Endodermal cell (in vitro differentiated cells): ENCODE data around the gene GATA3. TPM values are rescaled to one million over a fixed set of nuclear protein-coding genes. Genes with fewer than 3 reads are reported as not detected.

Experiments
- DNase-seq: peaks from one replicate; pipeline ENCODE4 v3.0.0-alpha.2; 2017
- H3K27ac ChIP-seq: 2 replicates; pipeline ENCODE4 v1.5.1; 2013; ENCODE audit warnings: mild to moderate bottlenecking, low read depth, low read length, moderate library complexity
- H3K27me3 ChIP-seq: 2 replicates; pipeline ENCODE4 v1.6.1; 2013; ENCODE audit warnings: mild to moderate bottlenecking, low read length, moderate library complexity; ENCODE audit not compliant: insufficient read depth, control insufficient read depth, poor library complexity, severe bottlenecking
- H3K36me3 ChIP-seq: 2 replicates; pipeline ENCODE4 v1.7.0; 2013; ENCODE audit warnings: mild to moderate bottlenecking, low read length, moderate library complexity; ENCODE audit not compliant: control insufficient read depth, insufficient read depth
- H3K4me1 ChIP-seq: one replicate; pipeline ENCODE4 v1.7.0; 2013; ENCODE audit warnings: low read length; ENCODE audit not compliant: control insufficient read depth, insufficient read depth
- H3K4me3 ChIP-seq: 2 replicates; pipeline ENCODE4 v1.5.1; 2013; ENCODE audit warnings: mild to moderate bottlenecking, low read length, moderate library complexity
- H3K9ac ChIP-seq: 2 replicates; pipeline ENCODE4 v1.6.1; 2013; ENCODE audit warnings: mild to moderate bottlenecking, low read length, moderate library complexity; ENCODE audit not compliant: poor library complexity, severe bottlenecking; ENCODE audit errors: extremely low read depth
- H3K9me3 ChIP-seq: 2 replicates; pipeline ENCODE4 v1.6.1; 2013; ENCODE audit warnings: mild to moderate bottlenecking, low read length, moderate library complexity; ENCODE audit not compliant: control insufficient read depth
- H3K27ac Mint-ChIP-seq: 2 replicates; pipeline ENCODE4 v1.8.0; 2020; ENCODE audit warnings: mixed read lengths
- H3K27me3 Mint-ChIP-seq: 2 replicates; pipeline ENCODE4 v1.8.0; 2021; ENCODE audit warnings: mild to moderate bottlenecking, mixed read lengths; ENCODE audit not compliant: insufficient read depth
- H3K36me3 Mint-ChIP-seq: 2 replicates; pipeline ENCODE4 v1.8.0; 2020; ENCODE audit warnings: low read depth, mixed read lengths
- H3K4me1 Mint-ChIP-seq: 2 replicates; pipeline ENCODE4 v1.8.0; 2020; ENCODE audit warnings: mixed read lengths
- H3K4me3 Mint-ChIP-seq: 2 replicates; pipeline ENCODE4 v1.8.0; 2020; ENCODE audit warnings: mild to moderate bottlenecking, moderate library complexity, mixed read lengths
- H3K9me3 Mint-ChIP-seq: 2 replicates; pipeline ENCODE4 v1.8.0; 2020; ENCODE audit warnings: mild to moderate bottlenecking, mixed read lengths
- WGBS, 2 experiments: methylation state at CpG; one replicate each; pipeline versions ENCODE4 v1.1.5 to v1.1.7; 2013; ENCODE audit warnings: missing lambda C conversion rate in 2 of 2, mixed read lengths in 1 of 2; ENCODE audit not compliant: insufficient coverage in 1 of 2, insufficient read length in 1 of 2; 5-methylcytosine and 5-hydroxymethylcytosine counted together
- total RNA-seq, 2 donors: library from RNA; stranded (reverse); fragmentation: NEBNext Ultra II Directional in 1 of 2; extraction: Animal tissue kit (Norgen Biotek cat#: 25700) in 1 of 2; gene quantifications; 2 replicates in 1 of 2; 3 replicates in 1 of 2; pipeline ENCODE4 v1.2.1, GENCODE V29; 2021
- TF ChIP-seq, protein P1 (sequence below): fragments of 200-600 bp; sonication (generic); conservative IDR thresholded peaks from 2 replicates; pipeline ENCODE4 v1.5.0; 2021; ENCODE audit warnings: antibody characterized with exemption, mild to moderate bottlenecking

Gene GATA3
- total RNA-seq, 2 donors from 2014 or later = 51.3 to 103 TPM

DNA sequence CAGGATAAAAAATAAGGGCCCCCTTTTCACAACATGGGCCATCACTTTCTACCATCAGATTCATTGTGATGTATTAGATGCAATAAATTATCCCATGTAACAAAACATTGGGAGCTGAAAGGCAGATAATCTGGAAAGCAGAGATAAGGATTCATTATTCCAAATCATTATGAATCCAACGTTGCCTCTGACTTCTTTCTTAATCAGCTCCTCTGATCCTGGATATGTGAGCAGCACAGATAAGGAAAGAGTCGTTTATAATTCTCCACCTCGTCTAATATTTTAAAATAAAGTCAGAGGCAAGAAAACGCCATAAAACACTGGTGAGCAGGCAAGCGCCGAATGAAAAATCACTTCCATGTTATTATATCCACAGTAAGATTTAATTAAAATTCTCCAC, 13.8 kb upstream of the GATA3 start:
- H3K27me3 Mint-ChIP-seq = peaks cover 100% of the 10 kb centered on the region
- 28 to 29% methylated on average over 5 to 6 of the region's 6 CpGs for WGBS, 2 experiments
- TF ChIP-seq, protein P1, sequence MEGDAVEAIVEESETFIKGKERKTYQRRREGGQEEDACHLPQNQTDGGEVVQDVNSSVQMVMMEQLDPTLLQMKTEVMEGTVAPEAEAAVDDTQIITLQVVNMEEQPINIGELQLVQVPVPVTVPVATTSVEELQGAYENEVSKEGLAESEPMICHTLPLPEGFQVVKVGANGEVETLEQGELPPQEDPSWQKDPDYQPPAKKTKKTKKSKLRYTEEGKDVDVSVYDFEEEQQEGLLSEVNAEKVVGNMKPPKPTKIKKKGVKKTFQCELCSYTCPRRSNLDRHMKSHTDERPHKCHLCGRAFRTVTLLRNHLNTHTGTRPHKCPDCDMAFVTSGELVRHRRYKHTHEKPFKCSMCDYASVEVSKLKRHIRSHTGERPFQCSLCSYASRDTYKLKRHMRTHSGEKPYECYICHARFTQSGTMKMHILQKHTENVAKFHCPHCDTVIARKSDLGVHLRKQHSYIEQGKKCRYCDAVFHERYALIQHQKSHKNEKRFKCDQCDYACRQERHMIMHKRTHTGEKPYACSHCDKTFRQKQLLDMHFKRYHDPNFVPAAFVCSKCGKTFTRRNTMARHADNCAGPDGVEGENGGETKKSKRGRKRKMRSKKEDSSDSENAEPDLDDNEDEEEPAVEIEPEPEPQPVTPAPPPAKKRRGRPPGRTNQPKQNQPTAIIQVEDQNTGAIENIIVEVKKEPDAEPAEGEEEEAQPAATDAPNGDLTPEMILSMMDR = no peak

GRCh38 chr10:8041284-8041991, 13.1 kb upstream of the GATA3 start:
- H3K27me3 Mint-ChIP-seq = peaks cover 100% of the 10 kb centered on the region

More for the DNA sequence above, 13.8 kb upstream of the GATA3 start:
- Mint-ChIP-seq H3K36me3 (no peaks in the 10 kb centered on the region), H3K27ac (no peak overlapping the region), H3K4me1 (peaks cover 52% of the 10 kb centered on the region), H3K9me3 (no peaks in the 10 kb centered on the region), H3K4me3 (no peak overlapping the region)
- DNase-seq = no peak
- Histone ChIP-seq H3K4me1 (peaks cover 20% of the 10 kb centered on the region), H3K4me3 (no peak overlapping the region), H3K9me3 (no peaks in the 10 kb centered on the region), H3K36me3 (no peaks in the 10 kb centered on the region), H3K9ac (no peak overlapping the region), H3K27ac (no peak overlapping the region), H3K27me3 (peaks cover 100% of the 10 kb centered on the region)

GRCh38 chr10:8041992-8042720, 12.3 kb upstream of the GATA3 start:
- 0 to 5% methylated on average over 5 to 17 of the region's 17 CpGs for WGBS, 2 experiments
- Histone ChIP-seq H3K27ac (no peak overlapping the region), H3K27me3 (peaks cover 100% of the 10 kb centered on the region), H3K9me3 (no peaks in the 10 kb centered on the region), H3K9ac (no peak overlapping the region), H3K36me3 (no peaks in the 10 kb centered on the region), H3K4me1 (peaks cover 16% of the 10 kb centered on the region), H3K4me3 (no peak overlapping the region)
- H3K36me3 Mint-ChIP-seq = no peaks in the 10 kb centered on the region
- H3K4me3 Mint-ChIP-seq = peak overlapping the region; percentile 15
- H3K9me3 Mint-ChIP-seq = no peaks in the 10 kb centered on the region
- peaks cover 100% of the 10 kb centered on the region for H3K27me3 Mint-ChIP-seq
- TF ChIP-seq, protein P1 = no peak
- no peak overlapping the region for H3K27ac Mint-ChIP-seq
- peak; percentile 55 for DNase-seq
- peaks cover 64% of the 10 kb centered on the region for H3K4me1 Mint-ChIP-seq

More at GRCh38 chr10:8041284-8041991, 13.1 kb upstream of the GATA3 start:
- Histone ChIP-seq H3K27me3 (peaks cover 100% of the 10 kb centered on the region), H3K9me3 (no peaks in the 10 kb centered on the region), H3K4me1 (peaks cover 14% of the 10 kb centered on the region), H3K9ac (no peak overlapping the region), H3K4me3 (no peak overlapping the region), H3K36me3 (no peaks in the 10 kb centered on the region), H3K27ac (no peak overlapping the region)
- Mint-ChIP-seq H3K36me3 (no peaks in the 10 kb centered on the region), H3K4me1 (peaks cover 60% of the 10 kb centered on the region), H3K9me3 (no peaks in the 10 kb centered on the region), H3K27ac (no peak overlapping the region), H3K4me3 (no peak overlapping the region)
- DNase-seq = no peak
- 9 to 19% methylated on average over 6 to 9 of the region's 10 CpGs for WGBS, 2 experiments
- TF ChIP-seq, protein P1 = no peak
